GM12874 (cell line): ENCODE results near the gene PCSK2.

Source experiments
- TF ChIP-seq, protein P1 (sequence below): IDR thresholded peaks from 2 replicates; pipeline ENCODE4 v1.5.1; 2011; ENCODE audit warnings: low read depth, mild to moderate bottlenecking, control low read depth, low read length, moderate library complexity; ENCODE audit not compliant: insufficient read depth

The PCSK2 gene

GRCh38 chr20:17437251-17437650, 210.4 kb downstream of the PCSK2 start:
- TF ChIP-seq, protein P1, sequence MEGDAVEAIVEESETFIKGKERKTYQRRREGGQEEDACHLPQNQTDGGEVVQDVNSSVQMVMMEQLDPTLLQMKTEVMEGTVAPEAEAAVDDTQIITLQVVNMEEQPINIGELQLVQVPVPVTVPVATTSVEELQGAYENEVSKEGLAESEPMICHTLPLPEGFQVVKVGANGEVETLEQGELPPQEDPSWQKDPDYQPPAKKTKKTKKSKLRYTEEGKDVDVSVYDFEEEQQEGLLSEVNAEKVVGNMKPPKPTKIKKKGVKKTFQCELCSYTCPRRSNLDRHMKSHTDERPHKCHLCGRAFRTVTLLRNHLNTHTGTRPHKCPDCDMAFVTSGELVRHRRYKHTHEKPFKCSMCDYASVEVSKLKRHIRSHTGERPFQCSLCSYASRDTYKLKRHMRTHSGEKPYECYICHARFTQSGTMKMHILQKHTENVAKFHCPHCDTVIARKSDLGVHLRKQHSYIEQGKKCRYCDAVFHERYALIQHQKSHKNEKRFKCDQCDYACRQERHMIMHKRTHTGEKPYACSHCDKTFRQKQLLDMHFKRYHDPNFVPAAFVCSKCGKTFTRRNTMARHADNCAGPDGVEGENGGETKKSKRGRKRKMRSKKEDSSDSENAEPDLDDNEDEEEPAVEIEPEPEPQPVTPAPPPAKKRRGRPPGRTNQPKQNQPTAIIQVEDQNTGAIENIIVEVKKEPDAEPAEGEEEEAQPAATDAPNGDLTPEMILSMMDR = no peak

DNA sequence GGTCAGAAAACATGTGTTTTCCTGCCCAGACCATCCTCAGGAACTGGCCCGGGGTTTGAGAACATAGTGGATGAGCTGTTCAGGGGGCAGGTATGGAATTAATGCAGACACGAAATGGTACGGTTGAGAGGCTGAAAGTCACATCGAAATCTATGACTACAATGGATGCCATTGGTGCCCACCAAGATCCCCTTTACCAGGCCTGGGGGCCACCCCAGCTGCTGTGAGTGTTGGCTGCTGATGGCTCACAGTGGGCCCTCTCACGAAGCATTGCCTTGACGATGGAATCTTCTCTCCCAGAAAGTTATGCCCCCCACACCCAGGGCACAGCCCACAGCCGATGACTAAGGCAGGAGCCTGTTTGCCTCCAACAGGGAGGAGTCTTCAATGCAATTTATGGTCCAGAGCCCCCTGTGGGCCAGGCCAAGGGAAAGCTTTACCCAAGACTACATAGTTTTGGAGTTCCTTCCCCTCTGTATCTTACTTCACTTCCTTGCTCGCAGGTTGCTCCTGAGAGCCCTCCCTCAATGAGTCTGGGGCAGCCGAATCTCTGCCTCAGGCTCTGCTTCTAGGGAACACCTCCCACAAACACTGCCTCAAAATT, 211.7 kb downstream of the PCSK2 start:
- TF ChIP-seq, protein P1 = no peak

DNA sequence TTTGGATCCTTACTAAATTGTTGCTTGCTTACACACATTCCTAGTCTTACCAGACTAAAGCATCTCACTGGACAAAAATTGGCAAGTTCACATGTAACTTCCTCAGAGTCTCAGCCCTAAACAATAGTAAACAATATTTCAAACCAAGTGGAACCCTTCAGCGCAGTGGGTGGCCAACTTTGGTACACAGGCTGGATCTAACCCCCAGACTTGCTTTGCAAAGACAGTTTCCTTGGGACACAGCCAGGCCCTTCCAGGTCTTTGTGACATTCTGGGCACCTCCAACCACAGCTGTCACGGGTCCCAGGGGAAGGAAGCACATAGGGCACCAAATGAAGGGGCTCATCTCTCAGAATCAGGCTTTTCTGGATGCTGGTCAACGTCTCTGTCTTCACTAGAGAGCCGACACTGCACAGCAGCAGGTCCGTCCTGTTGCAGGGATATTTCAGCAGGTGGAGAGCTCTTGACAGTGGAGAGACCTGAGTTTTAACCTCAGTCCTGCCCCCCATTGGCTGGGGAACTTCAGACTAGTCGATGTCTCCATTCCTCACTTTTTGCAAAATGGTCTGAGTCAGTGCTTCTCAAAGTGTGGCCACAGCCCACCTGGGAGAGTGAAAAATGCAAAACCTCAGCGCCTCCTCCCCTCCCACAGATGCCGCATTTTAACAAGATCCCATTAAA, 212.9 kb downstream of the PCSK2 start:
- TF ChIP-seq, protein P1 = no peak

DNA sequence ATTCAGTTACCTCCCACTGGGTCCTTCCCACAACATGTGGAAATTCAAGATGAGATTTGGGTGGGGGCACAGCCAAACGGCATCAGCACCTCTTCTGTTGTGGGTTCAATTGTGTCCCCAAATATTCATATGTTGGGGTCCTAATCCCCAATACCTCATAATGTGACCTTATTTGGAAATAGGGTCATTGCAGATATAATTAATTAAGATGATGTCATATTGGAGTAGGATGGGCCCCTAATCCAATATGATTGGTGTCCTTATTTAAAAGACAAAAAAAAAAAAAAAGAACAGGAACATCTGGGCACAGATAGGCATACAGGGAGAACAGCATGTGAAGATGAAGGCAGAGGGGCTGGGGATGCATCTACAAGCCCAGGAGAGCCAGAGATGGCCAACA, 214.9 kb downstream of the PCSK2 start:
- TF ChIP-seq, protein P1 = no peak

DNA sequence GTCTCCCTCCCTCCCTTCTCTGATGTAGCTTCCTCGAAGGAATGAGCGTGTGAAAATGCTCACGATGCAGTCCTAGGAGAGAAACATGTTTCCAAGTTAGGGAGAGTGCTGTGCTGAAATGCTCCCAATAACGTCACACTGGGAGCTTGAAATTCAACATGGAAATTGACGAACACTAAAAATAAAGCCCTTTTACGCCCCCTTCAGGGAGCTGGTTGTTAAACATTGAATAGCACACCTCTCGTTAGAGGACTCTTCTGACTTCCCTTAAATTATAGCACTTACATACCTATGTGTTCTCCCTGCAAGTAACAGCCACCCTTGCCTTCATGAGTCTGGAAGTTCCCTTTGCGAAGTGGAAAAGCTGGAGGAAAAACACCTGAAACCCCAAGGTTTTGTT, 215.7 kb downstream of the PCSK2 start:
- TF ChIP-seq, protein P1 = no peak

DNA sequence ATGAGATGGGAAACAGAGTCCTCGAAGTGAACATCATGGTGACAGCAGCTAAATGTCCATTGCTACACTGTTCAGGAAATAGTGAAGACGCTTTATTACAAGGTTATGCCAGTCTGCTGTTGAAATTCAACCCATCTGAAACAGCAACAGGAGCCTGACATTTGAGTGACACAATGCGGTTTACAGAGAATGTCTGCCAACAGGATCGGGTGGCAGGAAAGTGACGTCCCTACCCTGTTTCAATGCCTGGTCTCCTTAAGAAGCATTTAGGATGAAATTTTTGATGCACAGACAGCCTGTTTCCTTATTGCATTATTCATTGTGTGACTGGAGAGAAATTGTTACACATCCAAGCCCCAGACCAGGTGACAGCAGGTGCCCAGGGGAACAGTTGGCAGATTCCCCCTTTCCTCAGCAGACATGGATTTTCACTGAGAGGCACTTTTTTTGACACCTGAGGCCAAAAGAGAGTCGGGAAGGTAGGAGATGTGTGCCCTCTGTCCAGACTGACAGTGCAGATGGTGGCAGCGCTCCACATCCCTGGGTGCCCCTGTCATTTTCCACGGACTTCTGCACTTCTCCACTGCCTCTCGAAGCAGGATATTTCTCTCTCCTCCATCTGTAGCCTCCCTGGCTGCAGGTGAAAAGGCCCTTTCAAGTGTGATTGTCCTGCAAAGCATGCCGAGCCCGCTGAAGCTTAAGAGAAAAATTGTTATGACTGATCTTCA, 216.5 kb downstream of the PCSK2 start:
- TF ChIP-seq, protein P1 = no peak

GRCh38 chr20:17444091-17444490, 217.3 kb downstream of the PCSK2 start:
- TF ChIP-seq, protein P1 = no peak
